Ectodermal cell (in vitro differentiated cells): Measurements from ENCODE around the gene SLC45A1. TPM values are rescaled to one million over a fixed set of nuclear protein-coding genes. Genes with fewer than 3 reads are reported as not detected.
"Not testable (repeated sequence)": the region's sequence is repeated elsewhere in the genome, so short reads cannot be mapped to it uniquely, and the experiment has no call there.

Experiments used
- H3K27ac ChIP-seq: 2 replicates; pipeline ENCODE4 v1.7.0; 2013; ENCODE audit warnings: mild to moderate bottlenecking, low read depth, low read length; ENCODE audit not compliant: insufficient read depth, poor library complexity, severe bottlenecking
- H3K27me3 ChIP-seq: 2 replicates; pipeline ENCODE4 v1.7.0; 2013; ENCODE audit warnings: mild to moderate bottlenecking, low read length; ENCODE audit not compliant: insufficient read depth, control insufficient read depth, poor library complexity, severe bottlenecking
- H3K36me3 ChIP-seq: one replicate; pipeline ENCODE4 v1.7.0; 2013; ENCODE audit warnings: low read length; ENCODE audit not compliant: control insufficient read depth, insufficient read depth
- H3K4me1 ChIP-seq: one replicate; pipeline ENCODE4 v1.7.0; 2013; ENCODE audit warnings: low read length; ENCODE audit not compliant: control insufficient read depth, insufficient read depth
- H3K4me3 ChIP-seq: 2 replicates; pipeline ENCODE4 v1.7.0; 2013; ENCODE audit warnings: low read depth, low read length, control low read depth; ENCODE audit not compliant: insufficient read depth
- H3K9me3 ChIP-seq: 2 replicates; pipeline ENCODE4 v1.7.0; 2013; ENCODE audit warnings: mild to moderate bottlenecking, low read length, moderate library complexity; ENCODE audit not compliant: control insufficient read depth
- WGBS, 2 experiments: methylation state at CpG; one replicate each; pipeline ENCODE4 v1.1.7; 2013; ENCODE audit warnings: missing lambda C conversion rate in 2 of 2; 5-methylcytosine and 5-hydroxymethylcytosine counted together
- polyA plus RNA-seq, 4 experiments: library from polyadenylated mRNA; stranded (reverse); fragments of 50-300 nt; gene quantifications; one replicate each; pipeline ENCODE4 v1.2.3, GENCODE V29; 2013

The SLC45A1 gene
- 3.4 TPM for polyA plus RNA-seq (2013, experiment 1 of 4)
- 3.2 TPM for polyA plus RNA-seq (2013, experiment 2 of 4)
- polyA plus RNA-seq (2013, experiment 3 of 4): 2.4 TPM
- 2.3 TPM for polyA plus RNA-seq (2013, experiment 4 of 4)

- Histone ChIP-seq H3K27ac (no peak within 1 kb of the TSS), H3K36me3 (no peaks in the 10 kb centered on the region), H3K4me1 (peaks cover 14% of the 10 kb centered on the region), H3K9me3 (no peaks in the 10 kb centered on the region), H3K4me3 (peak within 1 kb of the TSS; percentile 53), H3K27me3 (peaks cover 39% of the 10 kb centered on the region)
- 17% methylated on average over 75 of the region's 75 CpGs for WGBS, 2 experiments
Measured at GRCh38 chr1:8317647-8318381, at the start of gene SLC45A1. SLC45A1 (plus strand) TSS chr1:8318114; CDS start chr1:8324330, 6,216 bp downstream.

DNA sequence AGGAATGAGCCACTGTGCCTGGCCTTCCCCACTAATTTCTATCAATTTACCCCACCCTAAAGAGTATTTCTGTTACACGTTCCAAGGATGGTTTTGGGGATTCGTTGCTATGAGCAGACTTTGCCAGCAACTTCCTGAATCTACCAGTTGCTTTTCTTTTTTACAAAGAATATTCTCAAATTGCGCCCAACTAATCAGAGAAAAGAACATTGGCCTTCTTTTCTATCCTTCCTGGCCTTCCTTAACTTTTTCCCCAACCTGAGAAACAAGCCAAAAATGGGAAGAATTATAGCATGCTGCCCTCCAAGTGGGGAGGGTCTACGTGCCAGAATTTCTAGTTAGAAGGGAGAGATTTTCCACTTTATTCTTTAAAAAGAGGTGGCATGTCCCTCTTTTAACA, 44.9 kb upstream of the SLC45A1 start:
- WGBS, 2 experiments: 82 to 84% methylated on average over 3 to 4 of the region's 4 CpGs
- H3K9me3 ChIP-seq: no peaks in the 10 kb centered on the region
- no peak overlapping the region for H3K27ac ChIP-seq
- H3K27me3 ChIP-seq: no peaks in the 10 kb centered on the region
- no peaks in the 10 kb centered on the region for H3K4me1 ChIP-seq
- no peaks in the 10 kb centered on the region for H3K36me3 ChIP-seq
- H3K4me3 ChIP-seq: no peak overlapping the region

GRCh38 chr1:8274352-8274751, 43.6 kb upstream of the SLC45A1 start:
- Histone ChIP-seq H3K27me3 (no peaks in the 10 kb centered on the region), H3K4me3 (no peak overlapping the region), H3K4me1 (no peaks in the 10 kb centered on the region), H3K36me3 (no peaks in the 10 kb centered on the region), H3K9me3 (no peaks in the 10 kb centered on the region), H3K27ac (no peak overlapping the region)
- 91 to 92% methylated on average over 8 of the region's 8 CpGs for whole genome bisulfite sequencing, 2 experiments

DNA sequence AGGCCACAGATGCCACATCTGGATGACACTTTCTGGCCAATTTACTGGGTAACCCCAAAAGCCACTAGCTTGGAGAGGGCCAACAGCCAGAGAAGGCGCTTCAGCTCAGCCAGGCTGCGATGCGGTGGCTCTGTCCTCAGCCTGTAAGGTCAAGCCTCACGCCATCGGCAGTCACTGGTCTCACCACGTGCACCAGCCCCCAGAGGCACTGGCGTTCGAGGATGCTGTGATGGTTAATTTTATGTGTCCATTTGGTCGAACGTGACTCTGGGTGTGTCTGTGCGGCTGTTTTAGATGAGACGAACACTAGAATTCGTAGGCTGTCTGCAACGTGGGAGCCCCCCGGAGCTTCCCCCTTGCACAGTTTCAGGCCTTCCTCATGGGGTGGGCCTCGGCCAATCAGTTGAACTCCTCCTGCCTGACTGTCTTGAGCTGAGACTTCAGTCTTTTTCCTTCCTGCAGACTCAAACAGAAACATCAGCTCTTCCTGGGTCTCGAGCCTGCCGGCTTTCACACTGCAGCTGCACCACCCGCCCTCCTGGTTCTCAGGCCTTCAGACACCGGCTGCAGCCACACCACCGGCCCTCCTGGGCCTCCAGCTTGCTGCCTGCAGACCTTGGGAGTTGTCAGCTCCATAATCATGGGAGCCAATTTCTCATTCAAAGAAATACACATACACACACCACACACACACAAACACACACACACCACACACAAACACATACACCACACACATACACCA, 41.6 kb upstream of the SLC45A1 start:
- Histone ChIP-seq H3K27me3 (no peaks in the 10 kb centered on the region), H3K4me3 (no peak overlapping the region), H3K9me3 (no peaks in the 10 kb centered on the region), H3K36me3 (no peaks in the 10 kb centered on the region), H3K27ac (no peak overlapping the region), H3K4me1 (no peaks in the 10 kb centered on the region)
- WGBS, 2 experiments: 92 to 93% methylated on average over 21 of the region's 21 CpGs

DNA sequence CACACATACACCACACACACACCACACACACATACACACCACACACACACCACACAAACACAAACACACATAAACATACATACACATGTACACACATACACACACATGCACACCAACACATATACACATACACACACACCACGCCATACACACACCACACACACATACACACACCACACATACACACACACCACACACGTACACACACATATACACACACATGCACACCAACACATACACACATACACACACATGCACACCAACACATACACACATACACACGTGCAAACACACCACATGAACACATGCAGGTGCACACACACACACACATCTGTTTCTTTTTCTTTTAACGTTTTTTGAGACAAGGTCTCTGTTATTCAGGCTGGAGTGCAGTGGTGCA, 41.0 kb upstream of the SLC45A1 start:
- no peaks in the 10 kb centered on the region for H3K27me3 ChIP-seq
- H3K36me3 ChIP-seq: no peaks in the 10 kb centered on the region
- no peak overlapping the region for H3K27ac ChIP-seq
- no peak overlapping the region for H3K4me3 ChIP-seq
- no peaks in the 10 kb centered on the region for H3K4me1 ChIP-seq
- WGBS, 2 experiments: 88 to 90% methylated on average over 4 of the region's 4 CpGs
- H3K9me3 ChIP-seq: no peaks in the 10 kb centered on the region

DNA sequence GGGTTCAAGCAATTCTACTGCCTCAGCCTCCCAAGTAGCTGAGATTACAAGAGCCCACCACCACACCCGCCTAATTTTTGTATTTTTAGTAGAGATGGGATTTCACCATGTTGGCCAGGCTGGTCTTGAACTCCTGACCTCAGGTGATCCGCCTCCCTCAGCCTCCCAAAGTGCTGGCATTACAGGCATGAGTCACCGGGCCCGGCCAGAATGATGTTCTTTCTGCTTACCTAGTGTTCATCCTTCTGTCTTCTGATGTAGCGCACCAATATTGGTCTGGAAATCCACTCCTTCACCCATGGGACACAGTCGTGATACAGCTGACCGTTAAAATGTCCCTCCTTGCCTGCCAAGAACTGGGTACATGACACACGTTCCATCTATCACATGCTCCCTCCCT, 39.2 kb upstream of the SLC45A1 start:
- 93 to 94% methylated on average over 8 of the region's 8 CpGs for WGBS, 2 experiments
- H3K27me3 ChIP-seq, H3K36me3 ChIP-seq: not testable (repeated sequence)

DNA sequence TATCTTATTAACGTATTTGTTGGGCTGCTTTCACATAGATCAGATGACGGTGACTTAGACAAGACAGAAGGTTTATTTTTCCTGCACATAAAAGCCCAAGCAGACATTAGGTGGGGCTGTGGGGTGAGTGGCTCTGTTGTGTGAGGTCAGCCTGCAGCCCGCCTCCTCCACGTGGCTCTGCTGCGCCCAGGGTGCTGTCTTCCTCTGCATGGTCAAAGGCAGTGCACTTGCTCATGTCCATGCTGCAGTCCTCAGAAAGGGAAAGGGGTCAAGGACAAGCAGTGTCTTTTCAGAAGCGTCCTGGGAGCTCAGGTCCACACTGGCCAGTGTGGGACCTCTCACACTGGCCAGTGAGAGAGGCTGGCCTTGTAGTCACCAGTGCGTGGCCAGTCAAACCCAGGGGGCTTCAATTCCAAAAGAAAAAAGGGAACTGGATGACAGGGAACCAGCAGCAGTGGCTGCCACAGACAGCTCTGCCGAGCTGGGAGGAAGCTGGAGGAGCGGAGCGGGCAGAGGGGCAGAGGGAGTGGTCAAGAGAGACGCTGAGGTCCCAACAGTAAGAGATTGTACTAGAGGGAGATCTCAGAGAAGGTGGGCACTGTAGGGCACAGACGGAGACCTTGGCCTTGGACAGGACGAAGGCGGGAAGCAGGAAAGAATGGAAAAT, 35.9 kb upstream of the SLC45A1 start:
- Histone ChIP-seq H3K4me3 (no peak overlapping the region), H3K27ac (no peak overlapping the region), H3K9me3 (no peaks in the 10 kb centered on the region), H3K27me3 (no peaks in the 10 kb centered on the region), H3K36me3 (no peaks in the 10 kb centered on the region), H3K4me1 (peaks cover 7% of the 10 kb centered on the region)
- WGBS, 2 experiments: 79 to 81% methylated on average over 14 of the region's 14 CpGs

More for the DNA sequence above, 39.2 kb upstream of the SLC45A1 start:
- not testable (repeated sequence) for H3K9me3 ChIP-seq, H3K27ac ChIP-seq, H3K4me1 ChIP-seq, H3K4me3 ChIP-seq

DNA sequence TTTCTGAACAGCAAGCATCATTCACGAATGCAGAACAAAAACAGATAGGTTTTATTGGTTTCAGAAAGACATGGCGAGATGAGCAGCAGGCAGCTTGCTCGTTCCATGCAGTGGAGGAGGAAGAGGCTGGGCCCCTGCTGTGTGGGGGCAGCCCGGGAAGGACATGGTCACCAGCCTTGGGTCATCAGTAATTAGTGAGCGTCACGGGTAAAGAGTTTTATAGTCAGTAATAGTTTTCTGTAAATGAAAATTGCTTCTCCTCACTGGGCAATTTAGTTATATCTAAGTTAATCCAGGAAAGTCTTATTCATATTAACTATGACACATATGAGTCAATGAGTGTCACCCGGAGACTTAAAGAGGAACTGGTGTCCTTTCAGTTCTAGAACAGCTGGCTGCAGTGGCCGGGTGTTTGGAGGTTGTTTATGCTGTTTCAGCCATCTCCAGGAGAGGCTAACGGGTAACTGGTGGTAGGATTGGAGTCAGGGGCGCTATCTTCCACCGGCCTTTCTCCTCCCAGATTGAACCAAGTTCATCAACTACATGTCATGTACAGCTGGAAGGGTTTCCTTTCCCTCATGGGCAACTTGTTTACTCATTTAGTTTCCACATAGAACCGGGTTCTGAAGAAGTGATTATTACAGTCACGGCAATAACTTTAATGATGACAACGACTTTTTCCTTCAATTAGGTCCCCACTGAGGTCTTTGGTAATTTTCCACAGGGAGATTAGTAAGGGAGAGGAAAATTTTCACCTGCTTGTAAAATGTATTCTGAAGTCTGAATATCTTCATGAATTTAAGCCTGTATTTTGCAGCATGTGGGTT, 34.6 kb upstream of the SLC45A1 start:
- no peak overlapping the region for H3K4me3 ChIP-seq
- WGBS, 2 experiments: 87 to 90% methylated on average over 14 of the region's 14 CpGs
- no peaks in the 10 kb centered on the region for H3K27me3 ChIP-seq
- H3K36me3 ChIP-seq: no peaks in the 10 kb centered on the region
- H3K27ac ChIP-seq: no peak overlapping the region
- no peaks in the 10 kb centered on the region for H3K9me3 ChIP-seq
- peaks cover 7% of the 10 kb centered on the region for H3K4me1 ChIP-seq

- no peaks in the 10 kb centered on the region for H3K27me3 ChIP-seq
- H3K36me3 ChIP-seq: no peaks in the 10 kb centered on the region
- H3K27ac ChIP-seq: no peak overlapping the region
- no peaks in the 10 kb centered on the region for H3K9me3 ChIP-seq
- 96 to 98% methylated on average over 5 of the region's 5 CpGs for WGBS, 2 experiments
- H3K4me3 ChIP-seq: no peak overlapping the region
- peaks cover 7% of the 10 kb centered on the region for H3K4me1 ChIP-seq
Measured at GRCh38 chr1:8284127-8284526, 33.8 kb upstream of the SLC45A1 start.
